ENCODE results near the gene UGGT2. TPM values are rescaled to one million over a fixed set of nuclear protein-coding genes. Genes with fewer than 3 reads are reported as not detected.

The UGGT2 gene
- polyA plus RNA-seq, 2 of the 4 experiments (the other 2 are of a cell fraction): 10.3 to 27.9 TPM

DNA sequence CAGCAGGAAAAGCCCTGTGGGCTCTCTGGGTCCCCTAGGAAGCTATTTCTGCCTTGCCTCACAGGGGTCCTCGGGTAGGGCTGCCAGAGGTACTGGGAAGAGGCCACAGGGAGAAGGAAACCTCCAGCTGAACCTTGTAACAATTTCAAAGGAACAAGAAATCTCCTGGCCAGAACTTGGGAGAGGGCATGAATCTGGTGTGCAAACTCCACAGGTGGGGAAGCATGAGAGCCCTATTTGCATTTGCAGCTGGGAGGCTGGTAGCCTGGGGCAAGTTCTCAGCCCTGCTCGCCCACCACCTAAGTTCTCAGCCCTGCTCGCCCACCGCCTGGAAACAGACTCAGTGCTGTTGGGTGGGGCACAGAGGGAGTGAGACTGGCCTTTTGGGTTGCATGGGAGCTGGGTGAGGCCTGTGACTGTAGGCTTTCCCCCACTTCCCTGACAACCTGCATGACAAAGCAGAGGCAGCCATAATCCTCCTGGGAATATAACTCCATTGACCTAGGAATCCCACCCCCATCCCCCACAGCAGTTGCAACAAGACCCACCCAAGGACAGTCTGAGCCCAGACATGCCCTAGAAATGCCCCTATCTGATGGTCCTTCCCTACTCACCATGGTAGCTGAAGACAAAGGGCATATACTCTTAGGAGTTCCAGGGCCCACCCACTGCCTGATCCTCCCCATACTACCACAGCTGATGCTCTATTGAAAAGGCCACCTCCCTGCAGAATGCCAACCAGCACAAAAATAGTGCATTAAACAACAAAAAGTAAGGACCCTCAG, 11.7 kb downstream of the UGGT2 start:
- WGBS (ENCODE audit: missing lambda C conversion rate): 80% methylated on average over 1 of the region's 4 CpGs
- ChIA-PET POLR2A (interaction anchor here (2.0 kb wide), 1 partner anchor 12 kb away, joined by 6 read pairs; the partner anchor contains the start of gene UGGT2), CTCF (interaction anchor here (0.9 to 1.2 kb wide), 2 partner anchors 11 to 22 kb away, joined by 3 read pairs; partner anchors contain the start of gene UGGT2)
- TF ChIP-seq PHF8 (IDR thresholded peaks at IDR 0.05; ENCODE audit: borderline replicate concordance, low read depth): no peak
- no peak for TF ChIP-seq FOSB (CRISPR knock-in tag; IDR thresholded peaks at IDR 0.05)
- FAIRE-seq (no peak), ATAC-seq (no peak), DNase-seq (ENCODE audit: low read depth in 1 of 2, low spot score in 1 of 2) (no peak)
- Histone ChIP-seq H3K4me3 (no peak overlapping the region), H3K9me3 (no peaks in the 10 kb centered on the region), H3K4me2 (no peak overlapping the region), H3K4me1 (no peaks in the 10 kb centered on the region), H3K27ac (no peak overlapping the region)

DNA sequence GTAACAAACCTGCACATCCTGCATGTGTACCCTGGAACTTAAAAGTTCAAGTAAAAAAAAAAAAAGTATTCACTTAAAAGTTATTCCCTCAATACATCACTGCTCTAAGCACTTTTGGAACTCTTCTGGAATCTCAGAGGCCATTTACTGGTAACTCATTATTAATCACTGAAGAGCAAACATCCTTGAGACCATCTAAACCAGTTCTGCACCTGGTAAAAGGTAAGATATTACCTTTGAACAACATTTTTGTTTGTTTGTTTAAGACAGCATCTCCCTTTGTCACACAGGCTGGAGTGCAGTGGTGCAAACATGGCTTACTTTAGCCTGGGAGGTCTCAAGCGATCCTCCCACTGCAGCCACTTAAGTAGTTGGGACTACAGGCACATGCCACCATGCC, 16.7 kb downstream of the UGGT2 start:
- FAIRE-seq (no peak), DNase-seq (ENCODE audit: low read depth in 1 of 2, low spot score in 1 of 2) (no peak), ATAC-seq (no peak)
- 100% methylated on average over 1 of the region's 1 CpG for WGBS (ENCODE audit: missing lambda C conversion rate)
- no peaks in the 10 kb centered on the region for H3K9me3 ChIP-seq
- H3K4me2 ChIP-seq: no peak overlapping the region
- H3K4me3 ChIP-seq: no peak overlapping the region
- H3K4me1 ChIP-seq: no peaks in the 10 kb centered on the region
- CTCF ChIA-PET: no interaction called here
- TF ChIP-seq KDM1A (IDR thresholded peaks at IDR 0.05; ENCODE audit: low read depth): no peak
- TF ChIP-seq CHD2 (IDR thresholded peaks at IDR 0.05; ENCODE audit: low read length, partially characterized antibody): no peak
- TF ChIP-seq, protein P1, sequence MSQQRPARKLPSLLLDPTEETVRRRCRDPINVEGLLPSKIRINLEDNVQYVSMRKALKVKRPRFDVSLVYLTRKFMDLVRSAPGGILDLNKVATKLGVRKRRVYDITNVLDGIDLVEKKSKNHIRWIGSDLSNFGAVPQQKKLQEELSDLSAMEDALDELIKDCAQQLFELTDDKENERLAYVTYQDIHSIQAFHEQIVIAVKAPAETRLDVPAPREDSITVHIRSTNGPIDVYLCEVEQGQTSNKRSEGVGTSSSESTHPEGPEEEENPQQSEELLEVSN (IDR thresholded peaks at IDR 0.05; ENCODE audit: borderline replicate concordance, low read depth): no peak
- TF ChIP-seq PHF8 (IDR thresholded peaks at IDR 0.05; ENCODE audit: borderline replicate concordance, low read depth): no peak
- no peak for TF ChIP-seq RFX5 (IDR thresholded peaks at IDR 0.05)
- TF ChIP-seq RNF2 (IDR thresholded peaks at IDR 0.05; ENCODE audit: borderline replicate concordance, low read depth): no peak
- no peak for TF ChIP-seq HOXB13 (CRISPR knock-in tag; IDR thresholded peaks at IDR 0.05; ENCODE audit: low read depth)
- TF ChIP-seq EHMT2 (IDR thresholded peaks at IDR 0.05; ENCODE audit: low read depth): no peak
- TF ChIP-seq BHLHE40 (IDR thresholded peaks at IDR 0.05; ENCODE audit: low read depth, low read length): no peak
- TF ChIP-seq, protein P2, sequence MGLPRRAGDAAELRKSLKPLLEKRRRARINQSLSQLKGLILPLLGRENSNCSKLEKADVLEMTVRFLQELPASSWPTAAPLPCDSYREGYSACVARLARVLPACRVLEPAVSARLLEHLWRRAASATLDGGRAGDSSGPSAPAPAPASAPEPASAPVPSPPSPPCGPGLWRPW (IDR thresholded peaks at IDR 0.05): no peak
- TF ChIP-seq KDM5A (IDR thresholded peaks at IDR 0.05): no peak
- no peak for TF ChIP-seq MAFK (IDR thresholded peaks at IDR 0.05; ENCODE audit: partially characterized antibody)
- TF ChIP-seq FOXS1 (CRISPR knock-in tag; IDR thresholded peaks at IDR 0.05): no peak
- TF ChIP-seq, protein P3, sequence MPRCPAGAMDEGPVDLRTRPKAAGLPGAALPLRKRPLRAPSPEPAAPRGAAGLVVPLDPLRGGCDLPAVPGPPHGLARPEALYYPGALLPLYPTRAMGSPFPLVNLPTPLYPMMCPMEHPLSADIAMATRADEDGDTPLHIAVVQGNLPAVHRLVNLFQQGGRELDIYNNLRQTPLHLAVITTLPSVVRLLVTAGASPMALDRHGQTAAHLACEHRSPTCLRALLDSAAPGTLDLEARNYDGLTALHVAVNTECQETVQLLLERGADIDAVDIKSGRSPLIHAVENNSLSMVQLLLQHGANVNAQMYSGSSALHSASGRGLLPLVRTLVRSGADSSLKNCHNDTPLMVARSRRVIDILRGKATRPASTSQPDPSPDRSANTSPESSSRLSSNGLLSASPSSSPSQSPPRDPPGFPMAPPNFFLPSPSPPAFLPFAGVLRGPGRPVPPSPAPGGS (IDR thresholded peaks at IDR 0.05): no peak
- no peak for TF ChIP-seq TFCP2L1 (CRISPR knock-in tag; IDR thresholded peaks at IDR 0.05)
- TF ChIP-seq, protein P4, sequence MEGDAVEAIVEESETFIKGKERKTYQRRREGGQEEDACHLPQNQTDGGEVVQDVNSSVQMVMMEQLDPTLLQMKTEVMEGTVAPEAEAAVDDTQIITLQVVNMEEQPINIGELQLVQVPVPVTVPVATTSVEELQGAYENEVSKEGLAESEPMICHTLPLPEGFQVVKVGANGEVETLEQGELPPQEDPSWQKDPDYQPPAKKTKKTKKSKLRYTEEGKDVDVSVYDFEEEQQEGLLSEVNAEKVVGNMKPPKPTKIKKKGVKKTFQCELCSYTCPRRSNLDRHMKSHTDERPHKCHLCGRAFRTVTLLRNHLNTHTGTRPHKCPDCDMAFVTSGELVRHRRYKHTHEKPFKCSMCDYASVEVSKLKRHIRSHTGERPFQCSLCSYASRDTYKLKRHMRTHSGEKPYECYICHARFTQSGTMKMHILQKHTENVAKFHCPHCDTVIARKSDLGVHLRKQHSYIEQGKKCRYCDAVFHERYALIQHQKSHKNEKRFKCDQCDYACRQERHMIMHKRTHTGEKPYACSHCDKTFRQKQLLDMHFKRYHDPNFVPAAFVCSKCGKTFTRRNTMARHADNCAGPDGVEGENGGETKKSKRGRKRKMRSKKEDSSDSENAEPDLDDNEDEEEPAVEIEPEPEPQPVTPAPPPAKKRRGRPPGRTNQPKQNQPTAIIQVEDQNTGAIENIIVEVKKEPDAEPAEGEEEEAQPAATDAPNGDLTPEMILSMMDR (IDR thresholded peaks at IDR 0.05): no peak
- no peak for TF ChIP-seq POLR2AphosphoS2 (conservative IDR thresholded peaks at IDR 0.05; ENCODE audit: low read length)
- no peak for TF ChIP-seq RAD21 (conservative IDR thresholded peaks at IDR 0.05 in 1 of 2, IDR thresholded peaks at IDR 0.05 in 1 of 2)
- no peak overlapping the region for H3K27ac ChIP-seq
- POLR2A ChIA-PET: interaction anchor here (1.2 kb wide), 1 partner anchor 17 kb away, joined by 3 read pairs; the partner anchor contains the start of gene UGGT2

Measured in A549 (cell line).